Epithelial cell of proximal tubule (primary cell): ENCODE measurements around the gene RPL15. TPM values are rescaled to one million over a fixed set of nuclear protein-coding genes. Genes with fewer than 3 reads are reported as not detected.
"Not testable (repeated sequence)": the region's sequence is repeated elsewhere in the genome, so short reads cannot be mapped to it uniquely, and the experiment has no call there.

Experiments used
- DNase-seq: peaks from one replicate; pipeline ENCODE4 v3.0.0-alpha.2; 2011; ENCODE audit warnings: low read depth
- H3K4me3 ChIP-seq: 2 replicates; pipeline ENCODE4 v1.5.1; 2011; ENCODE audit warnings: low read depth, mild to moderate bottlenecking, low read length
- CTCF ChIP-seq: conservative IDR thresholded peaks from 2 replicates; pipeline ENCODE4 v1.5.1; 2012; ENCODE audit warnings: low read depth, mild to moderate bottlenecking, low read length
- total RNA-seq: library from RNA; depleted of rRNA; stranded (reverse); fragments of >200 nt; gene quantifications from 2 replicates; pipeline ENCODE4 v1.2.3, GENCODE V29; 2015

Gene RPL15
- total RNA-seq, 1 donor from 2014 or later, result 1,941 TPM

DNA sequence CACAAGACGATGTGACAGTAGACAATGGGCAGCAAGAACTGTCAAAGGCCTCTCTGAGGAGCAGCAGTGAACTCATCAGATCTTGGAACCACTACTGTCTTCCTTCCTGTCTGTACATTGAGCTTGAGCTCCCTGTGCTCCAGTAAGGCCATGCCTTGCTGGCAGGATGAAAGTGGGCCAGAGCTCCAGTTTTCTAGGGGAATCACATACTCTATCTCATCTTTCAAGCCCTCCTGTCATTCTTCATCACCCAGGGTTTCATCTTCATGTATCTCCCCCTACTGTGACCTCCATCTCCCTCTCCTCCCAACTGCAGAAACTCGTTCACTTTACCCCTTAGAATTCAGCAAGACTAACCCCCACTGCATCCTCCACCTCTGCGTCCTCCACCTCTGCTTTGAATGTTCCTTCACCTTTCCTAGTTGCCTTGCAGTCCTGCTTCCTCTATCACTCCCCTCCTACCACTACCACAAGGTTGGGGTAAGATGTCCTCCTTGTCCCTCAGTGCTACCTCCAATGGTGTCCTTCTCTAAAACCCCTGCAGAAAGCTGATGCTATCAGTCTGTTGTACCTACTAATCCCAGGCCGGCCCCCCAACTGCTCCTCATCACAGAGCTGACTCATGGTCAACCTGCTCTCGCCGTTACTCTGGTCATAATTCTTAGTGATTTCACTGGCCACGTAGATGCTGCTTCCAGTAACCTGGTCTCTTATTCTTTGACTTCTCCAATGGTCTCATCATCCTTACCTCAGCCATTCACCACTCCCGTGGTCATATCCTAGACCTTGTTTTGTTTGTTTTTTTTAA lies 22.5 kb upstream of the RPL15 start:
- no peak overlapping the region for H3K4me3 ChIP-seq
- no peak for TF ChIP-seq CTCF
- no peak for DNase-seq

DNA sequence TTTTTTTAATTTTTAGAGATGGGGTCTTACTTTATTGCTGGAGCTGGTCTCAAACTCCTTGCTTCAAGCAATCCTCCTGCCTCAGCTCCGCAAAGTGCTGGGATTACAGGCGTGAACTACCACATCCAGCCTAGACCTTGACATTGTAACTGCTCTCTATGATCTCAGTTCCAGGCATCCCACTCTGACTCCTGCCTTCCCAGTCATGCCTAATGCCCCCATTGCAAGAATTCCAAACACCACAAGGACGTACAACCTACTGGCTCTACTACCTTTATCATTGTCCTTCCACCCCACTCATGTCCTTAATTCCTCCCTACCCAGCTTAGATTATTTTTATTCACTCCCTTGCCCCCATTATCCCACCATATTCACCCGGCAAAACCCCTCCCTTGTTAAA lies 21.8 kb upstream of the RPL15 start:
- no peak overlapping the region for H3K4me3 ChIP-seq
- no peak for DNase-seq
- no peak for TF ChIP-seq CTCF

GRCh38 chr3:23900744-23901143 lies 16.2 kb upstream of the RPL15 start:
- H3K4me3 ChIP-seq, result no peak overlapping the region
- no peak for TF ChIP-seq CTCF

GRCh38 chr3:23904545-23904944 lies 12.4 kb upstream of the RPL15 start:
- H3K4me3 ChIP-seq, result no peak overlapping the region
- TF ChIP-seq CTCF, result no peak
- no peak for DNase-seq

More at GRCh38 chr3:23900744-23901143, 16.2 kb upstream of the RPL15 start:
- no peak for DNase-seq

GRCh38 chr3:23909341-23909740 lies 7.6 kb upstream of the RPL15 start:
- no peak for TF ChIP-seq CTCF
- no peak for DNase-seq
- H3K4me3 ChIP-seq, result no peak overlapping the region

GRCh38 chr3:23911397-23911796 lies 5.5 kb upstream of the RPL15 start:
- H3K4me3 ChIP-seq, result no peak overlapping the region
- no peak for DNase-seq
- no peak for TF ChIP-seq CTCF

- DNase-seq, H3K4me3 ChIP-seq: not testable (repeated sequence)
Measured at GRCh38 chr3:23912335-23912734, 4.6 kb upstream of the RPL15 start.
